ENCODE data around the gene SPEM1. TPM values are rescaled to one million over a fixed set of nuclear protein-coding genes. Genes with fewer than 3 reads are reported as not detected.

The SPEM1 gene
- total RNA-seq, 4 donors from 2014 or later = not detected

DNA sequence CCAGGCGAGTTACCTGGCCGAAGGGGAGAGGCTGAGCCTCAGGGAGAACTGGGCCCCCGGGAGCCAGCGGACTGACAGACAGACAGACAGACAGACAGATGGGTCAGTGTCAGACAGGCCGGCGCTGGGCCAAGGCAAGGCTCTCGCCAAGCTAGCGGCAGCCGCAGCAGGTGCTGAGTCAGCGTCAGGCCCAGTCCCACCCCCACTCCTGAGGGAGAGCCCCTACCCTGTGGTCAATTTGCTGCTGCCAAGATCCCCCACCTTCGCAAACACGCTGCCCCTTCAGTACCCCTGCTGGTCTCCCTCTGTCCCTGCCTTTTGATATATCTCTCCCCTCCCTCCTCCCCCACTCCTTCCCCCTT is 20.7 kb downstream of the SPEM1 start:
- Histone ChIP-seq H3K4me1 (peaks cover 62 to 82% (median 69%) of the 10 kb centered on the region in 3 donors), H3K4me3 (peak overlapping the region in 2 of 4 donors; percentile 61 to 80), H3K36me3 (no peaks in the 10 kb centered on the region), H3K27me3 (peaks cover 0 to 61% (median 5%) of the 10 kb centered on the region in 4 donors), H3K27ac (no peak overlapping the region), H3K9me3 (no peaks in the 10 kb centered on the region)
- 3 to 22% methylated on average over 3 to 6 of the region's 12 CpGs for WGBS, 2 donors
- TF ChIP-seq, protein P1, sequence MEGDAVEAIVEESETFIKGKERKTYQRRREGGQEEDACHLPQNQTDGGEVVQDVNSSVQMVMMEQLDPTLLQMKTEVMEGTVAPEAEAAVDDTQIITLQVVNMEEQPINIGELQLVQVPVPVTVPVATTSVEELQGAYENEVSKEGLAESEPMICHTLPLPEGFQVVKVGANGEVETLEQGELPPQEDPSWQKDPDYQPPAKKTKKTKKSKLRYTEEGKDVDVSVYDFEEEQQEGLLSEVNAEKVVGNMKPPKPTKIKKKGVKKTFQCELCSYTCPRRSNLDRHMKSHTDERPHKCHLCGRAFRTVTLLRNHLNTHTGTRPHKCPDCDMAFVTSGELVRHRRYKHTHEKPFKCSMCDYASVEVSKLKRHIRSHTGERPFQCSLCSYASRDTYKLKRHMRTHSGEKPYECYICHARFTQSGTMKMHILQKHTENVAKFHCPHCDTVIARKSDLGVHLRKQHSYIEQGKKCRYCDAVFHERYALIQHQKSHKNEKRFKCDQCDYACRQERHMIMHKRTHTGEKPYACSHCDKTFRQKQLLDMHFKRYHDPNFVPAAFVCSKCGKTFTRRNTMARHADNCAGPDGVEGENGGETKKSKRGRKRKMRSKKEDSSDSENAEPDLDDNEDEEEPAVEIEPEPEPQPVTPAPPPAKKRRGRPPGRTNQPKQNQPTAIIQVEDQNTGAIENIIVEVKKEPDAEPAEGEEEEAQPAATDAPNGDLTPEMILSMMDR (IDR thresholded peaks at IDR 0.05) = no peak
- DNase-seq = no peak
- intact Hi-C loops (cut with DNase I) = loop anchor here (5.0 kb wide), 1 partner anchor 36 kb away; the partner anchor contains the start of gene ZBTB4

DNA sequence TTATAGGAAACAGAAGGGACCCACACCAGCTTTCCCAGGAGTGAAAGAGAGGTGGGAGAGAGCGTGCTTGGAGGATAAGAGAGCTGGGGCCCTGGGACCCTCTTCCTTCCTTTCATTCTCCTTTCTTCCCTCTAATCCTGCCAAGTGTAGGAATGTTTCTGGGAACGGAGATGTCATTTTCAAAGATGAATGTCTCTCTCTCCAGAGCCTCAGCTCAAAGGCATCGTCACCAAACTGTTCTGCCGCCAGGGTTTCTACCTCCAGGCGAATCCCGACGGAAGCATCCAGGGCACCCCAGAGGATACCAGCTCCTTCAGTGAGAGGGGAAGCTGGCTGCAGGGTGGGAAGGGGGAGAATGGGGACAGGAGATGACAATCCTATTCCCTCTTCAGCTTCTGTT is 21.1 kb downstream of the SPEM1 start:
- Histone ChIP-seq H3K27ac (no peak overlapping the region), H3K4me1 (peaks cover 60 to 82% (median 65%) of the 10 kb centered on the region in 3 donors), H3K27me3 (peaks cover 0 to 61% (median 6%) of the 10 kb centered on the region in 4 donors), H3K4me3 (no peak overlapping the region), H3K36me3 (no peaks in the 10 kb centered on the region), H3K9me3 (no peaks in the 10 kb centered on the region)
- no peak for DNase-seq
- WGBS, 2 donors = 31 to 47% methylated on average over 5 to 7 of the region's 7 CpGs
- intact Hi-C loops (cut with DNase I) = loop anchor here (5.0 kb wide), 1 partner anchor 36 kb away; the partner anchor contains the start of gene ZBTB4
- TF ChIP-seq POLR2A (IDR thresholded peaks at IDR 0.05) = no peak
- TF ChIP-seq, protein P1 (IDR thresholded peaks at IDR 0.05) = no peak

DNA sequence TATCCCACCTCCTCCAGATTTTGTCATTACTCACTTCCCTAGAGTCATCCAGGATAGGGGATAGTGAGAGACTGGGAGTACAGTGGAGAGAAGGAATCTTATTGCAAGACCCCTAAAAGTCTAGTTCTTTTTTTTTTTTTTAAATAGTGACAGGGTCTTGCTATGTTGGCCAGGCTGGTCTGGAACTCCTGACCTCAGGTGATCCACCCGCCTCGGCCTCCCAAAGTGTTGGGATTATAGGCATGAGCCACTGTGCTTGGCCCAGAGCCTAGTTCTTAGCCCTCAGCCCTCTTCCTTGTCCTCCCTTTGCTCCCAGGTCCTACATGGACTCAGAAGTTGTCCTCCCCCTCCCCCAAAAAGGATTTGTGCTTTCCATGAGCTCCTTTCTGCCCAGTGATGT is 22.0 kb downstream of the SPEM1 start:
- DNase-seq = no peak
- TF ChIP-seq, protein P1 (IDR thresholded peaks at IDR 0.05) = no peak
- no peak for TF ChIP-seq POLR2A (IDR thresholded peaks at IDR 0.05)
- no peak overlapping the region for H3K4me3 ChIP-seq
- H3K27ac ChIP-seq = no peak overlapping the region
- no peaks in the 10 kb centered on the region for H3K36me3 ChIP-seq
- H3K27me3 ChIP-seq = peaks cover 0 to 67% (median 8%) of the 10 kb centered on the region in 4 donors
- WGBS, 2 donors = 79 to 100% methylated on average over 2 of the region's 2 CpGs
- peaks cover 52 to 82% (median 62%) of the 10 kb centered on the region in 3 donors for H3K4me1 ChIP-seq
- no peaks in the 10 kb centered on the region for H3K9me3 ChIP-seq
- intact Hi-C loops (cut with DNase I) = loop anchor here (5.0 kb wide), 1 partner anchor 35 kb away; the partner anchor contains the start of gene ZBTB4

DNA sequence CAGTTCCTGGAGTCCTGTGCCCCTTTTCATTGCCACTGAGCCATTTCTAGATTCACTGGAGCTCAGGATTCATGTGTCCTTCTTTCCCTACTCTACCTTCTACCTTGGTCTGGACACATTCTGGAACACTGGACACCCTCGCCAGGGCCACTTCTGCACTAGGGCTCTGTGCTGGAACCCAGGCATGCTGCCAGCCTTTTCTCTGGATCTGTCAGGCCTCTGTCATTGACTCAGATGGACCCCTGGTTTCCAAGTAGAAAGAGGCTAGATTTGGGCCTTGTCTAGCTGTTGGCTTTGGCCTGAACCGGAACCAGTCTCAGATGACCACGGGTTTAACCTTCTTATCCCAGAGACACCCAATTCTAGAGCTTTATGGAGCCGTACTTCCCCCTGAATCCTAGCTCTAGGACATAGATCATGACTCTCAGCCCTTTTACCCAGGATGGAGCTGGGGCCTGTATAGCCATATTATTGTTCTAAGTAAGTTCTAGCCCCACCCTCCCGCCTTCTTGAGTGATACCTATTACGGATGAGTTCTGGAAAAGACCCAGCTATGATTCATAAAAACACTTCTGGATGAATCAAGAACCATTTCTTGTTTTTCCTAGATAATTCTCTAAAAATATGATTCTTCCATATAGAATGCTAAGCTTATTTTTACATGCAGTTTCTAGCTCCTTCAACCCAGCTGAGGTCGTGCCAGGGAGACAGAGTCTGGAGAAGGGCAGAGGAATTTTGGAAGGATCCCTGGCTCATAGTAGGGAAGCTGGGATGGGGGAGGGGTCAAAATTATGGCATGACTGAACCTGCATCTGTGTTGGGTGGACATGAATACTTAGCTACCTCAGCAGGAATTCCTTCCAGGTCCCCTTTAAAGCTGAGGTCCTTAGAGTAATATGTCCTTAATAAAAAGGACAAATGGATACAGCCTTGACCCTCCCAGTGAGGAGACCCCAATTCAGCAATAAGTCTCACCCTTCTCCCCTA is 23.7 kb downstream of the SPEM1 start:
- H3K27me3 ChIP-seq = peaks cover 0 to 68% (median 8%) of the 10 kb centered on the region in 4 donors
- no peak for TF ChIP-seq POLR2A (IDR thresholded peaks at IDR 0.05)
- TF ChIP-seq, protein P1 (IDR thresholded peaks at IDR 0.05) = no peak
- 54 to 76% methylated on average over 7 of the region's 7 CpGs for WGBS, 2 donors
- no peaks in the 10 kb centered on the region for H3K9me3 ChIP-seq
- intact Hi-C loops (cut with DNase I) = loop anchor here (5.0 kb wide), 1 partner anchor 34 kb away; the partner anchor contains the start of gene ZBTB4
- H3K4me1 ChIP-seq = peaks cover 35 to 66% (median 45%) of the 10 kb centered on the region in 3 donors
- no peaks in the 10 kb centered on the region for H3K36me3 ChIP-seq
- peak overlapping the region; percentile 39 to 80 (median 57) for H3K27ac ChIP-seq
- no peak for DNase-seq
- no peak overlapping the region for H3K4me3 ChIP-seq

Data from esophagus squamous epithelium (tissue), 5 donors.